K562 (cell line): ENCODE results near the gene TMEM184A. TPM values are rescaled to one million over a fixed set of nuclear protein-coding genes. Genes with fewer than 3 reads are reported as not detected.

Source experiments
- CHD2 ChIP-seq: IDR thresholded peaks from 2 replicates; pipeline ENCODE4 v1.6.1; 2011; ENCODE audit warnings: low read depth, low read length
- E2F3 ChIP-seq: fragments of 250-450 bp; sonication (Bioruptor Pico); IDR thresholded peaks from 2 replicates; pipeline ENCODE4 v1.4.0; 2020; ENCODE audit warnings: mild to moderate bottlenecking
- ERF ChIP-seq: fragments of 450-650 bp; formaldehyde crosslinking; IDR thresholded peaks from 2 replicates; pipeline ENCODE4 v1.4.0; 2020; ENCODE audit warnings: mild to moderate bottlenecking, mixed read lengths
- MECOM ChIP-seq: fragments of 250-450 bp; sonication (Bioruptor Pico); IDR thresholded peaks from 2 replicates; pipeline ENCODE4 v1.8.0; 2022; ENCODE audit warnings: inconsistent platforms
- MEF2D ChIP-seq: conservative IDR thresholded peaks from 2 replicates; pipeline ENCODE4 v1.6.1; 2016; ENCODE audit warnings: low read depth, missing genetic modification characterization, missing compliant biosample characterization
- MEIS2 ChIP-seq: fragments of 450-650 bp; IDR thresholded peaks from 2 replicates; pipeline ENCODE4 v1.6.1; 2014; ENCODE audit warnings: mild to moderate bottlenecking; ENCODE audit not compliant: partially characterized antibody
- MYNN ChIP-seq, 2 experiments: sonication (generic); formaldehyde crosslinking in 1 of 2; IDR thresholded peaks; 2 replicates each; pipeline versions ENCODE4 v1.5.0 to v1.6.1; 2016 to 2020; ENCODE audit warnings: antibody characterized with exemption in 1 of 2, missing genetic modification reagents in 1 of 2
- SRF ChIP-seq, 2 experiments: fragments of 250-450, 450-650 bp in 1 of 2; sonication (Bioruptor Pico) in 1 of 2; sonication (generic) in 1 of 2; formaldehyde crosslinking; IDR thresholded peaks; 2 replicates each; pipeline versions ENCODE4 v1.5.0 to v1.5.1; 2020 to 2022; ENCODE audit warnings: mild to moderate bottlenecking in 1 of 2, missing genetic modification reagents in 1 of 2
- STAG1 ChIP-seq: sonication (generic); formaldehyde crosslinking; IDR thresholded peaks from 2 replicates; pipeline ENCODE4 v1.5.0; 2020; ENCODE audit warnings: missing genetic modification reagents, borderline replicate concordance
- TOE1 ChIP-seq, 2 experiments: fragments of 450-650 bp in 1 of 2; sonication (generic) in 1 of 2; formaldehyde crosslinking in 1 of 2; IDR thresholded peaks; 2 replicates each; pipeline versions ENCODE4 v1.7.1 to v1.8.0; 2016 to 2022; ENCODE audit warnings: borderline replicate concordance in 2 of 2, mild to moderate bottlenecking in 2 of 2, antibody characterized with exemption in 1 of 2, inconsistent platforms in 1 of 2, low read depth in 1 of 2, missing genetic modification reagents in 1 of 2, moderate library complexity in 1 of 2
- TRIM25 ChIP-seq: fragments of 450-650 bp; IDR thresholded peaks from 2 replicates; pipeline ENCODE4 v1.7.0; 2016; ENCODE audit warnings: borderline replicate concordance
- ZNF239 ChIP-seq: fragments of 250-450 bp; sonication (Bioruptor Pico); IDR thresholded peaks from 2 replicates; pipeline ENCODE4 v1.4.0; 2020; ENCODE audit warnings: mild to moderate bottlenecking
- polyA plus RNA-seq, 8 experiments: library from polyadenylated mRNA; depleted of rRNA in 4 of 8; stranded (reverse) in 5 of 8; unstranded in 3 of 8; fragments of >200 nt; fragmentation: Nextera tagmentation in 2 of 8; fragmentation: Illumina TruSeq in 1 of 8; extraction: Ambion mirVana in 2 of 8; extraction: Trizol in 1 of 8; gene quantifications; 2 replicates each; pipeline versions ENCODE4 v1.2.1 to v1.2.3, GENCODE V29; 2011 to 2014; ENCODE audit warnings: inconsistent platforms in 1 of 8, missing spikeins in 1 of 8
- total RNA-seq, 7 experiments: library from RNA; depleted of rRNA in 6 of 7; stranded (reverse); fragments of >200 nt in 6 of 7; fragmentation: Illumina TruSeq in 2 of 7; extraction: Trizol in 2 of 7; gene quantifications; 2 replicates each; pipeline versions ENCODE4 v1.2.1 to v1.2.3, GENCODE V29; 2011 to 2021; ENCODE audit warnings: low replicate concordance in 1 of 7
- TF ChIP-seq, protein P1 (sequence below): sonication (generic); formaldehyde crosslinking; IDR thresholded peaks from 2 replicates; pipeline ENCODE4 v1.8.0; 2022; ENCODE audit warnings: missing genetic modification reagents, mild to moderate bottlenecking, moderate library complexity, borderline replicate concordance
- TF ChIP-seq, protein P2 (sequence below), 2 experiments: IDR thresholded peaks; 2 replicates each; pipeline ENCODE4 v1.6.1; 2011; ENCODE audit warnings: borderline replicate concordance in 1 of 2, control low read depth in 1 of 2, low read depth in 1 of 2, low read length in 1 of 2, mild to moderate bottlenecking in 1 of 2, mixed read lengths in 1 of 2, moderate library complexity in 1 of 2; ENCODE audit not compliant: insufficient read depth in 1 of 2, insufficient read length in 1 of 2, poor library complexity in 1 of 2, severe bottlenecking in 1 of 2; ENCODE audit errors: extremely low read depth in 1 of 2
- TF ChIP-seq, protein P3 (sequence below): fragments of 250-450 bp; sonication (Bioruptor Pico); IDR thresholded peaks from 2 replicates; pipeline ENCODE4 v1.4.0; 2020

TMEM184A gene
- total and polyA plus RNA-seq, 9 of the 15 experiments (the other 6 are each of a cell fraction or from before 2014, with no cell fraction given): 0.10 to 0.18 (median 0.11) TPM; not detected in 6

DNA sequence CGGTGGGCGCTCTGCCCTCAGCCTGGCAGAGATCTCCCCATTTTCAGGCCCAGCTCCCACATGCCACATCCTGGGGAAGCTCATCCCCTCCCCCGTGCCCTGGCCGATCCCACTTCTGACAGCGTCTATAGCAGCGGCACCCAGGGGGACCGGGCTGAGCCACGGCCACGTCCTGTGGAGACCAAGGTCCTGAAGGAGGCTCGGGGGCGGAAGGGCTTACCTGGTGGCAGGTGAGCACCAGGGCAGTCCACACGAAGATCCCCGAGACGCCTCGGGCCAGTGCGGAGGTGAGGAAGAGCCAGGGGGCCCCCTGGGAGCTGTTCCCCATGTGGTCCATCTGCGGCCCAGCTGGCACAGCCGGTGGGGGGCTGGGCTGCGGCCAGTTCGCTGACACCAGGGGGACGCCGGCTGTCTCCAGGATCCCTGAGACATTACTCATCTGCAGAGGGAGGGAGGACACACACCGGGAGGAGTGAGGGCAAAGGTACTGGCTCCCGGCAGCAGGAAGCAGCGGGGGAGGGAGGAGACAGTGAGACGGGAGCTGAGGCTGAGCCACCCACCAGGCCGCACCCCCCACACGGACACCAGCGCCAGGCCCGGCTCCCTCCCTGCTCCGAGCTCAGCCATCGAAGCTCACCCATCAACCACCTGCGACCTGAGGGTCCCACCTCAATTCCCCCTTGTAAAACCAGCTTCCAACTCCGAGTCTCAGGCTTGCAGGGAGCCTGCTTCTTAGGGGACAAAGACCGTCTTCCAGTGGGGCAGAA is 776 bp downstream of the TMEM184A start (continued):
- TF ChIP-seq, protein P1, sequence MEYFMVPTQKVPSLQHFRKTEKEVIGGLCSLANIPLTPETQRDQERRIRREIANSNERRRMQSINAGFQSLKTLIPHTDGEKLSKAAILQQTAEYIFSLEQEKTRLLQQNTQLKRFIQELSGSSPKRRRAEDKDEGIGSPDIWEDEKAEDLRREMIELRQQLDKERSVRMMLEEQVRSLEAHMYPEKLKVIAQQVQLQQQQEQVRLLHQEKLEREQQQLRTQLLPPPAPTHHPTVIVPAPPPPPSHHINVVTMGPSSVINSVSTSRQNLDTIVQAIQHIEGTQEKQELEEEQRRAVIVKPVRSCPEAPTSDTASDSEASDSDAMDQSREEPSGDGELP: peak; percentile 66; the same call in 1 of the 2 replicates
- TF ChIP-seq STAG1 (no peak), ERF (CRISPR knock-in tag) (no peak), TOE1 (IDR thresholded peaks at IDR 0.05; ENCODE audit: borderline replicate concordance) (no peak), TOE1 (CRISPR knock-in tag; IDR thresholded peaks at IDR 0.05; ENCODE audit: borderline replicate concordance, low read depth) (no peak), SRF (CRISPR knock-in tag; IDR thresholded peaks at IDR 0.05) (no peak), E2F3 (no peak), MECOM (CRISPR knock-in tag) (no peak), MEF2D (tag) (no peak), CHD2 (no peak), ZNF239 (CRISPR knock-in tag) (no peak), MYNN (IDR thresholded peaks at IDR 0.05) (0 out of 2 replicates have a peak, but pooled peaks have one; percentile 32), MYNN (CRISPR knock-in tag; IDR thresholded peaks at IDR 0.05) (no peak), TRIM25 (no peak), MEIS2 (peak; percentile 57)
- TF ChIP-seq, protein P2, sequence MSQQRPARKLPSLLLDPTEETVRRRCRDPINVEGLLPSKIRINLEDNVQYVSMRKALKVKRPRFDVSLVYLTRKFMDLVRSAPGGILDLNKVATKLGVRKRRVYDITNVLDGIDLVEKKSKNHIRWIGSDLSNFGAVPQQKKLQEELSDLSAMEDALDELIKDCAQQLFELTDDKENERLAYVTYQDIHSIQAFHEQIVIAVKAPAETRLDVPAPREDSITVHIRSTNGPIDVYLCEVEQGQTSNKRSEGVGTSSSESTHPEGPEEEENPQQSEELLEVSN (IDR thresholded peaks at IDR 0.05; ENCODE audit: borderline replicate concordance in 1 of 2, extremely low read depth in 1 of 2, insufficient read depth in 1 of 2, insufficient read length in 1 of 2, low read depth in 1 of 2, low read length in 1 of 2, poor library complexity in 1 of 2, severe bottlenecking in 1 of 2): peak in 1 of 2 experiments; percentile 60
- TF ChIP-seq, protein P3, sequence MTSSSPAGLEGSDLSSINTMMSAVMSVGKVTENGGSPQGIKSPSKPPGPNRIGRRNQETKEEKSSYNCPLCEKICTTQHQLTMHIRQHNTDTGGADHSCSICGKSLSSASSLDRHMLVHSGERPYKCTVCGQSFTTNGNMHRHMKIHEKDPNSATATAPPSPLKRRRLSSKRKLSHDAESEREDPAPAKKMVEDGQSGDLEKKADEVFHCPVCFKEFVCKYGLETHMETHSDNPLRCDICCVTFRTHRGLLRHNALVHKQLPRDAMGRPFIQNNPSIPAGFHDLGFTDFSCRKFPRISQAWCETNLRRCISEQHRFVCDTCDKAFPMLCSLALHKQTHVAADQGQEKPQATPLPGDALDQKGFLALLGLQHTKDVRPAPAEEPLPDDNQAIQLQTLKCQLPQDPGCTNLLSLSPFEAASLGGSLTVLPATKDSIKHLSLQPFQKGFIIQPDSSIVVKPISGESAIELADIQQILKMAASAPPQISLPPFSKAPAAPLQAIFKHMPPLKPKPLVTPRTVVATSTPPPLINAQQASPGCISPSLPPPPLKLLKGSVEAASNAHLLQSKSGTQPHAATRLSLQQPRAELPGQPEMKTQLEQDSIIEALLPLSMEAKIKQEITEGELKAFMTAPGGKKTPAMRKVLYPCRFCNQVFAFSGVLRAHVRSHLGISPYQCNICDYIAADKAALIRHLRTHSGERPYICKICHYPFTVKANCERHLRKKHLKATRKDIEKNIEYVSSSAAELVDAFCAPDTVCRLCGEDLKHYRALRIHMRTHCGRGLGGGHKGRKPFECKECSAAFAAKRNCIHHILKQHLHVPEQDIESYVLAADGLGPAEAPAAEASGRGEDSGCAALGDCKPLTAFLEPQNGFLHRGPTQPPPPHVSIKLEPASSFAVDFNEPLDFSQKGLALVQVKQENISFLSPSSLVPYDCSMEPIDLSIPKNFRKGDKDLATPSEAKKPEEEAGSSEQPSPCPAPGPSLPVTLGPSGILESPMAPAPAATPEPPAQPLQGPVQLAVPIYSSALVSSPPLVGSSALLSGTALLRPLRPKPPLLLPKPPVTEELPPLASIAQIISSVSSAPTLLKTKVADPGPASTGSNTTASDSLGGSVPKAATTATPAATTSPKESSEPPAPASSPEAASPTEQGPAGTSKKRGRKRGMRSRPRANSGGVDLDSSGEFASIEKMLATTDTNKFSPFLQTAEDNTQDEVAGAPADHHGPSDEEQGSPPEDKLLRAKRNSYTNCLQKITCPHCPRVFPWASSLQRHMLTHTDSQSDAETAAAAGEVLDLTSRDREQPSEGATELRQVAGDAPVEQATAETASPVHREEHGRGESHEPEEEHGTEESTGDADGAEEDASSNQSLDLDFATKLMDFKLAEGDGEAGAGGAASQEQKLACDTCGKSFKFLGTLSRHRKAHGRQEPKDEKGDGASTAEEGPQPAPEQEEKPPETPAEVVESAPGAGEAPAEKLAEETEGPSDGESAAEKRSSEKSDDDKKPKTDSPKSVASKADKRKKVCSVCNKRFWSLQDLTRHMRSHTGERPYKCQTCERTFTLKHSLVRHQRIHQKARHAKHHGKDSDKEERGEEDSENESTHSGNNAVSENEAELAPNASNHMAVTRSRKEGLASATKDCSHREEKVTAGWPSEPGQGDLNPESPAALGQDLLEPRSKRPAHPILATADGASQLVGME (CRISPR knock-in tag): no peak
